ENCODE measurements around the gene TBC1D22A.

- no peak for TF ChIP-seq CTCF (IDR thresholded peaks at IDR 0.05)
- no peak for TF ChIP-seq POLR2A (IDR thresholded peaks at IDR 0.05)
These were observed 249.4 kb downstream of the TBC1D22A start for GRCh38 chr22:47011859-47012258.

Measured in heart left ventricle (tissue), 13 donors.